Natural killer cell (primary cell): ENCODE measurements around the gene IGFL1. TPM values are rescaled to one million over a fixed set of nuclear protein-coding genes. Genes with fewer than 3 reads are reported as not detected.

ENCODE experiments used
- ATAC-seq, 3 donors: fragments of 150-1000 bp in 2 of 3; fragments of 200-7000 bp in 1 of 3; cut with Tn5 transposase; 1 replicate in 1 of 3; 2 replicates in 2 of 3; pipeline ENCODE4 v1.10.0; 2021; ENCODE audit warnings: mild to moderate bottlenecking in 2 of 3, moderate library complexity in 2 of 3
- DNase-seq, 2 donors: peaks; one replicate each; pipeline versions ENCODE4 v3.0.0 to v3.0.0-alpha.2; 2013 to 2021; ENCODE audit warnings: mixed read lengths in 1 of 2
- H3K27ac ChIP-seq: one replicate; pipeline ENCODE4 v1.5.1; 2013; ENCODE audit warnings: mild to moderate bottlenecking, low read length
- H3K27me3 ChIP-seq: one replicate; pipeline ENCODE4 v1.6.1; 2013; ENCODE audit warnings: low read length; ENCODE audit not compliant: control insufficient read depth, insufficient read depth
- H3K36me3 ChIP-seq: one replicate; pipeline ENCODE4 v1.6.1; 2013; ENCODE audit warnings: low read length; ENCODE audit not compliant: control insufficient read depth, insufficient read depth
- H3K4me1 ChIP-seq: one replicate; pipeline ENCODE4 v1.6.1; 2013; ENCODE audit warnings: low read length; ENCODE audit not compliant: control insufficient read depth, insufficient read depth
- H3K4me3 ChIP-seq: one replicate; pipeline ENCODE4 v1.5.1; 2013; ENCODE audit warnings: low read length
- H3K9me3 ChIP-seq: one replicate; pipeline ENCODE4 v1.6.1; 2013; ENCODE audit warnings: low read length; ENCODE audit not compliant: control insufficient read depth, insufficient read depth
- H3K27ac Mint-ChIP-seq, 2 donors: one replicate each; pipeline ENCODE4 v1.8.0; 2022; ENCODE audit warnings: mild to moderate bottlenecking in 2 of 2, mixed read lengths in 2 of 2, moderate library complexity in 1 of 2
- H3K27me3 Mint-ChIP-seq, 2 donors: one replicate each; pipeline ENCODE4 v1.8.0; 2022; ENCODE audit warnings: low read depth in 2 of 2, mixed read lengths in 2 of 2
- H3K36me3 Mint-ChIP-seq: one replicate; pipeline ENCODE4 v1.8.0; 2022; ENCODE audit warnings: mixed read lengths
- H3K4me1 Mint-ChIP-seq, 2 donors: one replicate each; pipeline ENCODE4 v1.8.0; 2022; ENCODE audit warnings: mixed read lengths in 2 of 2
- H3K4me3 Mint-ChIP-seq: one replicate; pipeline ENCODE4 v1.8.0; 2022; ENCODE audit warnings: mild to moderate bottlenecking, moderate library complexity, mixed read lengths
- H3K9me3 Mint-ChIP-seq, 2 donors: one replicate each; pipeline ENCODE4 v1.8.0; 2022; ENCODE audit warnings: mixed read lengths in 2 of 2
- CTCF ChIP-seq: fragments of 200-600 bp; IDR thresholded peaks from one replicate; pipeline ENCODE4 v1.8.0; 2022; ENCODE audit warnings: antibody characterized with exemption
- WGBS: methylation state at CpG from one replicate; pipeline ENCODE4 v1.1.7; 2013; ENCODE audit warnings: missing lambda C conversion rate; ENCODE audit not compliant: insufficient coverage; 5-methylcytosine and 5-hydroxymethylcytosine counted together
- intact Hi-C: fragments of 100-400 bp; cut with micrococcal nuclease; formaldehyde crosslinking; loops from one replicate; pipeline ENCODE4 v1.14.2; 2022
- total RNA-seq, 4 donors: library from RNA; stranded (reverse); fragments of 120-200 nt in 1 of 4; gene quantifications; one replicate each; pipeline versions ENCODE4 v1.2.3 to v1.2.4, GENCODE V29; 2013 to 2022

IGFL1 gene
- total RNA-seq, 3 donors from 2014 or later (not counting 1 experiment from before 2014, with no cell fraction given): not detected

DNA sequence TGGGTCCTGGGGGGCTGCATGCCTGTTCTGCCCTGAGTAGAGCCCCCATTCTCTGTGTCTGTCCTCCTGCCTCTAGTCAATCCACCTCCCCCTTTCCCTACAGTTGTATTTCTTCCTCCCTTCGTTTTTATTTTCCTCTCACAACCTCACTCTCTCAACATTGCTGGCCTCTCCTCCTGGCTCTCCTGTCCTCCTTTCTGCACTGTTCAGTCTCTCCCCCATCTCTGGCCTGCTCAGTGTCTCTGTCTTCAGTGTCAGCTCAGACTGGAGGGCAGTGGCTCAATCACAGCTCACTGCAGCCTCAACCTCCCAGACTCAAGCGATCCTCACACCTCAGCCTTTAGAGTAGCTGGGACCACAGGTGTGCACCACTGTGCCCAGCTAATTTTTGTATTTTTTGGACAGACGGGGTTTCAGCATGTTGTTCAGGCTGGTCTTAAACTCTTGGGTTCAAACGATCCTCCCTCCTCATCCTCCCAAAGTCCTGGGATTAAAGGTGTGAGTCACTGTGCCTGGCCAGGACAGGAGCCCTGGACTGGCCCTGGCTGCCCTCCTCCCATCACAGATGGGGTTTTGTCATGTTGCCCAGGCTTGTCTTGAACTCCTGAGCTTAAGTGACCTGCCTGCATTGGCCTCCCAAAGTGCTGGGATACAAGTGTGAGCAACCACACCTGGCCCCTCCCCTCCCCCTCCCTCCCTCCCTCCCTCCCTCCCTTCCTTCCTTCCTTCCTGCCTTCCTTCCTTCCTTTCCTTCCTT, 32.0 kb upstream of the IGFL1 start:
- intact Hi-C loops: no loop called here
- Mint-ChIP-seq H3K27me3 (peaks cover 22 to 45% of the 10 kb centered on the region in 2 donors), H3K27ac (no peak overlapping the region), H3K9me3 (no peaks in the 10 kb centered on the region), H3K36me3 (no peaks in the 10 kb centered on the region), H3K4me3 (no peak overlapping the region), H3K4me1 (no peaks in the 10 kb centered on the region)
- no peaks in the 10 kb centered on the region for H3K4me1 ChIP-seq
- TF ChIP-seq CTCF: no peak
- 70% methylated on average over 4 of the region's 4 CpGs for WGBS
- ATAC-seq (no peak), DNase-seq (no peak)
- H3K9me3 ChIP-seq: no peaks in the 10 kb centered on the region
- H3K4me3 ChIP-seq: no peak overlapping the region
- H3K27me3 ChIP-seq: no peaks in the 10 kb centered on the region
- H3K36me3 ChIP-seq: no peaks in the 10 kb centered on the region
- no peak overlapping the region for H3K27ac ChIP-seq

DNA sequence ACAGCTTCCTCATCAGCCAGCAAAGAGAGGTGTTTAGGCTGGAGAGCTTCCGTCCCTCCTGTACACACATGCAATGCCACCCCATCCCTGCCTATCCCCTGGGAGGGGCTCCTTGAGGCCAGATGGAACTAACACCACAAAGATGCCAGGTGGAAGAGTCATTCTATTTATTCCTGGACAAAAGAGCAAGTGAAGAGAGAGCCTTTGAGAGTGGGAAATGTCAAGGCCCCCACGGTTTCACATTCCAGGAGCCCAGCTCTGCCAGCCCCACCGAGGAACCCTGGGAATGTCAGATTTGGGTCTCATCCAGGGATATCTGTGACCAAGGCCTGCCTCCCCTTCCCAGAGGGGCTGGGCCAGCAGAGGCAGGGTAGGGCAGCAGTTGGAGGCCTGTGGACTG, 30.8 kb upstream of the IGFL1 start:
- H3K4me3 Mint-ChIP-seq: no peak overlapping the region
- no peaks in the 10 kb centered on the region for H3K9me3 Mint-ChIP-seq
- no peaks in the 10 kb centered on the region for H3K4me1 ChIP-seq
- H3K27me3 ChIP-seq: no peaks in the 10 kb centered on the region
- H3K36me3 ChIP-seq: no peaks in the 10 kb centered on the region
- no peaks in the 10 kb centered on the region for H3K4me1 Mint-ChIP-seq
- intact Hi-C loops: no loop called here
- no peak for TF ChIP-seq CTCF
- no peaks in the 10 kb centered on the region for H3K9me3 ChIP-seq
- ATAC-seq: no peak
- WGBS: 79% methylated on average over 3 of the region's 3 CpGs
- no peak overlapping the region for H3K4me3 ChIP-seq
- H3K27me3 Mint-ChIP-seq: peaks cover 27 to 50% of the 10 kb centered on the region in 2 donors
- H3K27ac Mint-ChIP-seq: no peak overlapping the region
- no peak for DNase-seq
- no peak overlapping the region for H3K27ac ChIP-seq
- no peaks in the 10 kb centered on the region for H3K36me3 Mint-ChIP-seq

GRCh38 chr19:46201454-46202310, 27.9 kb upstream of the IGFL1 start:
- Histone ChIP-seq H3K9me3 (no peaks in the 10 kb centered on the region), H3K27me3 (no peaks in the 10 kb centered on the region), H3K4me1 (no peaks in the 10 kb centered on the region), H3K27ac (no peak overlapping the region), H3K4me3 (no peak overlapping the region), H3K36me3 (no peaks in the 10 kb centered on the region)
- ATAC-seq: no peak
- Mint-ChIP-seq H3K27me3 (peaks cover 26 to 33% of the 10 kb centered on the region in 2 donors), H3K9me3 (no peaks in the 10 kb centered on the region), H3K4me3 (no peak overlapping the region), H3K4me1 (no peaks in the 10 kb centered on the region), H3K36me3 (no peaks in the 10 kb centered on the region), H3K27ac (no peak overlapping the region)
- 77% methylated on average over 16 of the region's 16 CpGs for WGBS
- intact Hi-C loops: no loop called here
- DNase-seq: no peak
- no peak for TF ChIP-seq CTCF
